Gastrocnemius medialis (tissue), 4 donors: ENCODE measurements around the gene SNAP47.

Experiments
- POLR2A ChIP-seq, 2 donors: fragments of 450-650 bp; IDR thresholded peaks; one replicate each; pipeline ENCODE4 v1.6.1; 2017; ENCODE audit warnings: antibody characterized with exemption in 2 of 2, mild to moderate bottlenecking in 2 of 2, moderate library complexity in 2 of 2
- TF ChIP-seq, protein P1 (sequence below), 5 experiments: fragments of 450-650 bp in 3 of 5; fragments of 200-600 bp in 2 of 5; sonication (generic) in 2 of 5; IDR thresholded peaks in 4 of 5; conservative IDR thresholded peaks in 1 of 5; 1 replicate in 4 of 5; 2 replicates in 1 of 5; pipeline ENCODE4 v1.5.1; 2016 to 2019; ENCODE audit warnings: antibody characterized with exemption in 5 of 5, mild to moderate bottlenecking in 3 of 5, moderate library complexity in 3 of 5

DNA sequence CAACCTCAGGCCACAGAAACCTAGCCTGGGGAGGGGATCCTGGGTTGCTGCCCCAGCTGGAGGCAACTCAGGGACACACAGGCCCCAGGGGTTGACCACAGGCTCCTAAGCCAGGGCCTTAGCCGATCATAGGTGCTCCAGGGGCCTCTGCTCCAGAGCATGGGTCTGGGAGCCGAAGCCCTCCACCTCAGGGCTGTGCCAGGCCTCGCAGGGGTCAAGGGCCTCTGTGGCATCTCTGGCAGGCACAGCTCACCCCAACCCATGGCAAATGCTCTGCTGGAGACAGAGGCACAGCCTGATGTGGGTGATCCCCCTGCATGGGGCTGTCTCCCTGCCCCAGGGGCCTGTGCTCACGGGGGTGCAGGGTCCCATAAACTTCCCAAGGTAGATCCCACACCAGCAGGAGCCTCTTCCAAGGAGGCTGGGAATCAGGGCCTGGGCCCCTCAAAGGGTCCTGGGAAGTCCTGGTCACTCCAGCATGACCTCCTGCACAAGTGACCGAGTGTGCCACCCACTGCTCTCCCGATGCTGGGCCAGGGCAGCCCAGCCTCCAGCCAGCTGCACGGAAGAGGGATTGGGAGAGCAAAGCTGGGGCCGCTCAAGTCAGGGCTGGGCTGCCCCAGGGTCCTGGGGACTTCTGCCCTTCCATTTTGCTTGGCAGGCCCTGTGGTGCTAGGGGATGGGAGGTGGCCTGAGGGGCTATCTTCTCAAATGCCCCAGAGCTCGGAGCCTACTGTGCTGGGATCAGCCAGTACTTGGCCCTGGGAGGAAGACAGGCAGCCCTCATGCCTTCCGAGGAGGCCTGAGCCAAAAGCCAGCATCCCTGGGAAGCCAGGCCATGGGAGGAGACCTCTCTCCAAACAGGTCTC lies 58.1 kb downstream of the SNAP47 start:
- TF ChIP-seq, protein P1, sequence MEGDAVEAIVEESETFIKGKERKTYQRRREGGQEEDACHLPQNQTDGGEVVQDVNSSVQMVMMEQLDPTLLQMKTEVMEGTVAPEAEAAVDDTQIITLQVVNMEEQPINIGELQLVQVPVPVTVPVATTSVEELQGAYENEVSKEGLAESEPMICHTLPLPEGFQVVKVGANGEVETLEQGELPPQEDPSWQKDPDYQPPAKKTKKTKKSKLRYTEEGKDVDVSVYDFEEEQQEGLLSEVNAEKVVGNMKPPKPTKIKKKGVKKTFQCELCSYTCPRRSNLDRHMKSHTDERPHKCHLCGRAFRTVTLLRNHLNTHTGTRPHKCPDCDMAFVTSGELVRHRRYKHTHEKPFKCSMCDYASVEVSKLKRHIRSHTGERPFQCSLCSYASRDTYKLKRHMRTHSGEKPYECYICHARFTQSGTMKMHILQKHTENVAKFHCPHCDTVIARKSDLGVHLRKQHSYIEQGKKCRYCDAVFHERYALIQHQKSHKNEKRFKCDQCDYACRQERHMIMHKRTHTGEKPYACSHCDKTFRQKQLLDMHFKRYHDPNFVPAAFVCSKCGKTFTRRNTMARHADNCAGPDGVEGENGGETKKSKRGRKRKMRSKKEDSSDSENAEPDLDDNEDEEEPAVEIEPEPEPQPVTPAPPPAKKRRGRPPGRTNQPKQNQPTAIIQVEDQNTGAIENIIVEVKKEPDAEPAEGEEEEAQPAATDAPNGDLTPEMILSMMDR (IDR thresholded peaks at IDR 0.05 in 4 of 5, conservative IDR thresholded peaks at IDR 0.05 in 1 of 5), result no peak
- no peak for TF ChIP-seq POLR2A (IDR thresholded peaks at IDR 0.05)
